GM23338 (cell line): ENCODE results near the gene TIMM22. TPM values are rescaled to one million over a fixed set of nuclear protein-coding genes. Genes with fewer than 3 reads are reported as not detected.

Source experiments
- ATAC-seq: fragments of 200-7000 bp; cut with Tn5 transposase; 3 replicates; pipeline ENCODE4 v1.9.1; 2020
- DNase-seq: peaks from one replicate; pipeline ENCODE4 v3.0.0-alpha.2; 2015; ENCODE audit warnings: low spot score
- H2AFZ ChIP-seq: fragments of 200-600 bp; sonication (generic); 2 replicates; pipeline ENCODE4 v1.8.0; 2016; ENCODE audit warnings: antibody characterized with exemption, mild to moderate bottlenecking, moderate library complexity
- H3F3A ChIP-seq: fragments of 200-600 bp; sonication (generic); replicated peaks from 2 replicates; pipeline ENCODE4 v1.8.0; 2017; ENCODE audit warnings: antibody characterized with exemption, mixed run types, low read depth
- H3K27ac ChIP-seq: fragments of 200-600 bp; sonication (generic); 2 replicates; pipeline ENCODE4 v1.6.1; 2016; ENCODE audit warnings: low read depth
- H3K27me3 ChIP-seq: fragments of 200-600 bp; sonication (generic); 2 replicates; pipeline ENCODE4 v1.8.0; 2016; ENCODE audit warnings: mild to moderate bottlenecking, mixed run types, moderate library complexity; ENCODE audit not compliant: insufficient read depth
- H3K36me3 ChIP-seq: fragments of 200-600 bp; sonication (generic); 2 replicates; pipeline ENCODE4 v1.8.0; 2016; ENCODE audit warnings: mild to moderate bottlenecking; ENCODE audit not compliant: insufficient read depth
- H3K4me1 ChIP-seq: fragments of 200-600 bp; sonication (generic); 2 replicates; pipeline ENCODE4 v1.8.0; 2016; ENCODE audit warnings: mild to moderate bottlenecking, moderate library complexity; ENCODE audit not compliant: insufficient read depth
- H3K4me2 ChIP-seq: fragments of 200-600 bp; sonication (generic); 2 replicates; pipeline ENCODE4 v1.7.1; 2017; ENCODE audit warnings: mixed run types
- H3K4me3 ChIP-seq: fragments of 200-600 bp; sonication (generic); 2 replicates; pipeline ENCODE4 v1.6.1; 2016; ENCODE audit warnings: mixed run types
- H3K79me2 ChIP-seq: fragments of 200-600 bp; sonication (generic); replicated peaks from 2 replicates; pipeline ENCODE4 v1.8.0; 2017; ENCODE audit warnings: mild to moderate bottlenecking; ENCODE audit not compliant: insufficient read depth
- H3K9me2 ChIP-seq: fragments of 200-600 bp; sonication (generic); 2 replicates; pipeline ENCODE4 v1.8.0; 2017; ENCODE audit not compliant: insufficient read depth
- H4K20me1 ChIP-seq: fragments of 200-600 bp; sonication (generic); replicated peaks from 2 replicates; pipeline ENCODE4 v1.8.0; 2017; ENCODE audit warnings: mild to moderate bottlenecking; ENCODE audit not compliant: insufficient read depth
- H3K27ac Mint-ChIP-seq: 2 replicates; pipeline ENCODE4 v1.8.0; 2020; ENCODE audit warnings: inconsistent platforms, mild to moderate bottlenecking, moderate library complexity, mixed read lengths
- H3K27me3 Mint-ChIP-seq: 3 replicates; pipeline ENCODE4 v1.8.0; 2022; ENCODE audit warnings: low read depth, mild to moderate bottlenecking, moderate library complexity, mixed read lengths, inconsistent platforms; ENCODE audit not compliant: insufficient read depth, poor library complexity
- H3K36me3 Mint-ChIP-seq: 3 replicates; pipeline ENCODE4 v1.8.0; 2021; ENCODE audit warnings: low read depth, mild to moderate bottlenecking, inconsistent platforms, moderate library complexity, mixed read lengths
- H3K4me1 Mint-ChIP-seq: 3 replicates; pipeline ENCODE4 v1.8.0; 2020; ENCODE audit warnings: mild to moderate bottlenecking, inconsistent platforms, mixed read lengths
- H3K4me3 Mint-ChIP-seq: 3 replicates; pipeline ENCODE4 v1.8.0; 2021; ENCODE audit warnings: moderate library complexity, mild to moderate bottlenecking, inconsistent platforms, mixed read lengths
- H3K9me3 Mint-ChIP-seq: 3 replicates; pipeline ENCODE4 v1.8.0; 2020; ENCODE audit warnings: moderate library complexity, mild to moderate bottlenecking, inconsistent platforms, mixed read lengths
- CREB1 ChIP-seq: fragments of 250-450 bp; sonication (Bioruptor Pico); IDR thresholded peaks from 2 replicates; pipeline ENCODE4 v1.5.0; 2020; ENCODE audit warnings: low read depth, mild to moderate bottlenecking, moderate library complexity
- ETS1 ChIP-seq: IDR thresholded peaks from 2 replicates; pipeline ENCODE4 v1.6.1; 2016; ENCODE audit warnings: antibody characterized with exemption
- EZH2 ChIP-seq: fragments of 200-600 bp; sonication (generic); IDR thresholded peaks from one replicate; pipeline ENCODE4 v1.8.0; 2017; ENCODE audit warnings: antibody characterized with exemption, mild to moderate bottlenecking, low read depth; ENCODE audit not compliant: unreplicated experiment
- EZH2phosphoT487 ChIP-seq: fragments of 200-600 bp; sonication (generic); IDR thresholded peaks from one replicate; pipeline ENCODE4 v1.8.1; 2018; ENCODE audit warnings: antibody characterized with exemption; ENCODE audit not compliant: unreplicated experiment
- JUNB ChIP-seq: IDR thresholded peaks from one replicate; pipeline ENCODE4 v1.6.1; 2016; ENCODE audit warnings: antibody characterized with exemption; ENCODE audit not compliant: unreplicated experiment
- NANOG ChIP-seq: IDR thresholded peaks from 2 replicates; pipeline ENCODE4 v1.6.1; 2016; ENCODE audit warnings: antibody characterized with exemption, borderline replicate concordance
- POLR2AphosphoS5 ChIP-seq: IDR thresholded peaks from 2 replicates; pipeline ENCODE4 v1.6.1; 2016; ENCODE audit warnings: antibody characterized with exemption, low read depth
- STAT1 ChIP-seq: IDR thresholded peaks from one replicate; pipeline ENCODE4 v1.6.1; 2016; ENCODE audit warnings: antibody characterized with exemption; ENCODE audit not compliant: unreplicated experiment
- ZNF114 ChIP-seq: fragments of 250-450 bp; sonication (Bioruptor Pico); IDR thresholded peaks from 2 replicates; pipeline ENCODE4 v1.5.0; 2020; ENCODE audit warnings: mild to moderate bottlenecking, moderate library complexity
- ZNF462 ChIP-seq: fragments of 250-450 bp; sonication (Bioruptor Pico); IDR thresholded peaks from 2 replicates; pipeline ENCODE4 v1.5.0; 2020; ENCODE audit warnings: mild to moderate bottlenecking, moderate library complexity
- polyA plus RNA-seq: library from polyadenylated mRNA; unstranded; fragments of >200 nt; fragmentation: Nextera tagmentation; extraction: Ambion mirVana; gene quantifications from 2 replicates; pipeline ENCODE4 v1.2.1, GENCODE V29; 2016
- total RNA-seq: library from RNA; depleted of rRNA; stranded (reverse); fragments of >200 nt; shearing (Covaris generic); gene quantifications from 2 replicates; pipeline ENCODE4 v1.2.3, GENCODE V29; 2014

Gene TIMM22
- total and polyA plus RNA-seq, 2 experiments from 2014 or later: 21.9 to 24.4 TPM

- no peak overlapping the region for H3K4me3 Mint-ChIP-seq
- H3K27me3 Mint-ChIP-seq: peaks cover 8% of the 10 kb centered on the region
- no peaks in the 10 kb centered on the region for H3K9me2 ChIP-seq
- no peak overlapping the region for H3K4me3 ChIP-seq
- TF ChIP-seq EZH2phosphoT487 (no peak), STAT1 (no peak), JUNB (no peak), ZNF462 (no peak), NANOG (no peak), EZH2 (no peak), POLR2AphosphoS5 (no peak), ETS1 (no peak), CREB1 (CRISPR knock-in tag) (no peak), ZNF114 (no peak)
- DNase-seq (no peak), ATAC-seq (no peak)
- no peak overlapping the region for H3K4me2 ChIP-seq
- no peaks in the 10 kb centered on the region for H3K4me1 Mint-ChIP-seq
- no peaks in the 10 kb centered on the region for H3K4me1 ChIP-seq
- H3K79me2 ChIP-seq: no peaks in the 10 kb centered on the region
- H2AFZ ChIP-seq: 0 out of 2 replicates have a peak overlapping the region, but pooled peaks have one; percentile 10
- H3K27ac Mint-ChIP-seq: no peak overlapping the region
- H3K27ac ChIP-seq: no peak overlapping the region
- H3K36me3 ChIP-seq: no peaks in the 10 kb centered on the region
- no peaks in the 10 kb centered on the region; the same call in 2 of the 3 replicates for H3K9me3 Mint-ChIP-seq
- no peaks in the 10 kb centered on the region for H3F3A ChIP-seq
- H3K36me3 Mint-ChIP-seq: no peaks in the 10 kb centered on the region
- no peaks in the 10 kb centered on the region for H3K27me3 ChIP-seq
- no peaks in the 10 kb centered on the region for H4K20me1 ChIP-seq
Observed at GRCh38 chr17:986322-986929, 10.5 kb upstream of the TIMM22 start.
